Measurements from ENCODE around the gene SSTR5. TPM values are rescaled to one million over a fixed set of nuclear protein-coding genes. Genes with fewer than 3 reads are reported as not detected.

SSTR5 gene
- total and polyA plus RNA-seq, 4 donors, result not detected

- H3K27me3 ChIP-seq (ENCODE audit: control insufficient read depth in 4 of 4, insufficient read depth in 4 of 4, low read length in 3 of 4), result peaks cover 0 to 3% (median 0%) of the 10 kb centered on the region in 4 donors
- TF ChIP-seq CTCF (IDR thresholded peaks at IDR 0.05; ENCODE audit: low read depth, low read length, missing input control) (no peak), HNF4A (conservative IDR thresholded peaks at IDR 0.05) (no peak), FOXA1 (IDR thresholded peaks at IDR 0.05) (no peak), REST (IDR thresholded peaks at IDR 0.05) (no peak), RXRA (IDR thresholded peaks at IDR 0.05) (no peak), FOXA2 (IDR thresholded peaks at IDR 0.05) (no peak), SP1 (IDR thresholded peaks at IDR 0.05) (no peak), GABPA (IDR thresholded peaks at IDR 0.05 in 1 of 2, conservative IDR thresholded peaks at IDR 0.05 in 1 of 2) (no peak), RAD21 (IDR thresholded peaks at IDR 0.05) (no peak), HNF4G (IDR thresholded peaks at IDR 0.05) (no peak), JUND (IDR thresholded peaks at IDR 0.05) (no peak), MAX (IDR thresholded peaks at IDR 0.05) (no peak), ATF3 (IDR thresholded peaks at IDR 0.05) (no peak), NR2F2 (IDR thresholded peaks at IDR 0.05) (no peak), YY1 (IDR thresholded peaks at IDR 0.05) (no peak), TAF1 (conservative IDR thresholded peaks at IDR 0.05) (no peak), EGR1 (IDR thresholded peaks at IDR 0.05; ENCODE audit: low read depth in 2 of 2) (no peak)
- no peak overlapping the region for H3K4me3 ChIP-seq (ENCODE audit: low read depth in 1 of 3, low read length in 3 of 3)
- H3K4me1 ChIP-seq (ENCODE audit: control insufficient read depth in 4 of 4, insufficient read depth in 4 of 4, low read length in 3 of 4), result no peaks in the 10 kb centered on the region
- no peaks in the 10 kb centered on the region for H3K9me3 ChIP-seq (ENCODE audit: control insufficient read depth in 4 of 4, low read length in 3 of 4)
- no peak overlapping the region for H3K27ac ChIP-seq (ENCODE audit: low read depth in 1 of 2, low read length in 2 of 2)
- H3K36me3 ChIP-seq (ENCODE audit: control insufficient read depth in 4 of 4, insufficient read depth in 3 of 4, low read depth in 1 of 4, low read length in 3 of 4), result no peaks in the 10 kb centered on the region
- WGBS, result 84% methylated on average over 19 of the region's 19 CpGs
- no peak for DNase-seq (ENCODE audit: low spot score)
- no peak overlapping the region for H3K9ac ChIP-seq (ENCODE audit: low read depth in 1 of 2, low read length in 2 of 2)
Measured at GRCh38 chr16:1117926-1118325, 45.4 kb downstream of the SSTR5 start.

- Histone ChIP-seq H3K4me3 (ENCODE audit: low read depth in 1 of 3, low read length in 3 of 3) (no peak overlapping the region), H3K36me3 (ENCODE audit: control insufficient read depth in 4 of 4, insufficient read depth in 3 of 4, low read depth in 1 of 4, low read length in 3 of 4) (no peaks in the 10 kb centered on the region), H3K27me3 (ENCODE audit: control insufficient read depth in 4 of 4, insufficient read depth in 4 of 4, low read length in 3 of 4) (peaks cover 0 to 3% (median 0%) of the 10 kb centered on the region in 4 donors), H3K27ac (ENCODE audit: low read depth in 1 of 2, low read length in 2 of 2) (no peak overlapping the region), H3K9ac (ENCODE audit: low read depth in 1 of 2, low read length in 2 of 2) (no peak overlapping the region), H3K4me1 (ENCODE audit: control insufficient read depth in 4 of 4, insufficient read depth in 4 of 4, low read length in 3 of 4) (no peaks in the 10 kb centered on the region), H3K9me3 (ENCODE audit: control insufficient read depth in 4 of 4, low read length in 3 of 4) (no peaks in the 10 kb centered on the region)
- no peak for DNase-seq (ENCODE audit: low spot score)
- 90% methylated on average over 19 of the region's 19 CpGs for WGBS
- no peak for TF ChIP-seq MAX (IDR thresholded peaks at IDR 0.05)
- TF ChIP-seq CTCF (IDR thresholded peaks at IDR 0.05; ENCODE audit: low read depth, low read length, missing input control), result no peak
- TF ChIP-seq ZBTB33 (IDR thresholded peaks at IDR 0.05), result no peak
- TF ChIP-seq FOXA2 (IDR thresholded peaks at IDR 0.05), result no peak
- no peak for TF ChIP-seq RAD21 (IDR thresholded peaks at IDR 0.05)
- no peak for TF ChIP-seq SP1 (IDR thresholded peaks at IDR 0.05)
- no peak for TF ChIP-seq REST (IDR thresholded peaks at IDR 0.05)
- no peak for TF ChIP-seq FOXA1 (IDR thresholded peaks at IDR 0.05)
Measured at GRCh38 chr16:1119129-1119528, 46.6 kb downstream of the SSTR5 start.

All from liver (tissue), 9 donors.